DOHH2 (cell line): ENCODE measurements around the gene CAPG.

Experiments used
- H3F3A ChIP-seq: fragments of 200-600 bp; sonication (generic), shearing (Covaris generic); 2 replicates; pipeline ENCODE4 v1.6.0; 2016; ENCODE audit warnings: antibody characterized with exemption, mild to moderate bottlenecking; ENCODE audit not compliant: control insufficient read depth, insufficient read depth
- H3K27ac ChIP-seq: fragments of 200-600 bp; sonication (generic); 2 replicates; pipeline ENCODE4 v1.5.1; 2014; ENCODE audit warnings: low read depth, mild to moderate bottlenecking, low read length, moderate library complexity
- H3K27me3 ChIP-seq: fragments of 200-600 bp; sonication (generic); 2 replicates; pipeline ENCODE4 v1.6.1; 2014; ENCODE audit warnings: mild to moderate bottlenecking, low read length, mixed read lengths; ENCODE audit not compliant: control insufficient read depth
- H3K36me3 ChIP-seq: fragments of 200-600 bp; sonication (generic); 2 replicates; pipeline ENCODE4 v1.6.1; 2014; ENCODE audit warnings: mild to moderate bottlenecking, low read length, moderate library complexity, mixed read lengths; ENCODE audit not compliant: control insufficient read depth
- H3K4me1 ChIP-seq: fragments of 200-600 bp; sonication (generic); 2 replicates; pipeline ENCODE4 v1.6.1; 2014; ENCODE audit warnings: mild to moderate bottlenecking, low read length, mixed read lengths; ENCODE audit not compliant: control insufficient read depth
- H3K4me2 ChIP-seq: fragments of 200-600 bp; sonication (generic); 2 replicates; pipeline ENCODE4 v1.6.0; 2014; ENCODE audit warnings: mild to moderate bottlenecking, low read length, moderate library complexity
- H3K4me3 ChIP-seq: fragments of 200-600 bp; sonication (generic); 2 replicates; pipeline ENCODE4 v1.5.1; 2014; ENCODE audit warnings: mild to moderate bottlenecking, low read length, mixed read lengths
- H3K79me2 ChIP-seq: fragments of 200-600 bp; sonication (generic); 2 replicates; pipeline ENCODE4 v1.6.1; 2014; ENCODE audit warnings: mild to moderate bottlenecking, low read length, mixed read lengths; ENCODE audit not compliant: control insufficient read depth
- H3K9me2 ChIP-seq: fragments of 200-600 bp; sonication (generic); replicated peaks from 2 replicates; pipeline ENCODE4 v1.6.1; 2014; ENCODE audit warnings: mild to moderate bottlenecking, low read length, mixed read lengths; ENCODE audit not compliant: control insufficient read depth
- H3K9me3 ChIP-seq: fragments of 200-600 bp; sonication (generic); 2 replicates; pipeline ENCODE4 v1.6.1; 2014; ENCODE audit warnings: antibody characterized with exemption, low read length, mixed read lengths; ENCODE audit not compliant: control insufficient read depth, insufficient read depth
- H4K20me1 ChIP-seq: fragments of 200-600 bp; sonication (generic); 2 replicates; pipeline ENCODE4 v1.6.0; 2014; ENCODE audit warnings: low read depth, mild to moderate bottlenecking, antibody characterized with exemption, low read length, moderate library complexity; ENCODE audit not compliant: control insufficient read depth, insufficient read depth
- CTCF ChIP-seq: fragments of 200-600 bp; sonication (generic); IDR thresholded peaks from one replicate; pipeline ENCODE4 v1.5.1; 2014; ENCODE audit warnings: antibody characterized with exemption, mild to moderate bottlenecking, low read depth, low read length; ENCODE audit not compliant: poor library complexity, severe bottlenecking
- EZH2phosphoT487 ChIP-seq: fragments of 200-600 bp; sonication (generic); IDR thresholded peaks from 2 replicates; pipeline ENCODE4 v1.6.1; 2017; ENCODE audit warnings: borderline replicate concordance, mild to moderate bottlenecking, antibody characterized with exemption, low read length, moderate library complexity, mixed read lengths

The CAPG gene

DNA sequence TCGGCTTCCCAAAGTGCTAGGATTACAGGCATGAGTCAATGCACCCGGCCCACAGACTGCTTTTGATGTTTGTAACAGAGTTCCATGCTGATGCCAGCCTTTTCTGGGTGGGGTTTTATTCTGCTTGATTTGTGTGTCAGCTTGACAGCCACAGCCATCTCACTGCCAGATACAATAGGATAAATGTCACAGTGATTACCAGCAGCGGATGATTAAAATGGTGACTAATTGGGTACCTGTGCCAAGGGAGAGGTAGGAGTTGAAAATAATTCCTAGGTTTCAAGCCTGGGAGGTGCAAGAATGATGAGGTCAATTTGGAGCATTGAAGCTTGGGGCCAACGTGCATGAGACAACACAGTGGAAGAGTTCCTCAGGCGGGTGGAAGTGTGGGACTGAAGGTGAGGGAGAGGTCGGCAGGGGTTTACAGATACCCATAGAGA, 47.7 kb upstream of the CAPG start:
- TF ChIP-seq CTCF (no peak), EZH2phosphoT487 (no peak)
- Histone ChIP-seq H3K4me3 (no peak overlapping the region), H3F3A (no peaks in the 10 kb centered on the region), H3K4me2 (no peak overlapping the region), H3K27ac (no peak overlapping the region), H3K27me3 (peaks cover 8% of the 10 kb centered on the region; the same call in 1 of the 2 replicates), H3K36me3 (no peaks in the 10 kb centered on the region), H3K79me2 (no peaks in the 10 kb centered on the region), H3K9me3 (no peaks in the 10 kb centered on the region), H4K20me1 (no peaks in the 10 kb centered on the region), H3K4me1 (no peaks in the 10 kb centered on the region), H3K9me2 (no peaks in the 10 kb centered on the region)

- H3K27ac ChIP-seq, result no peak overlapping the region
- H3K4me3 ChIP-seq, result no peak overlapping the region
- no peak for TF ChIP-seq EZH2phosphoT487
- TF ChIP-seq CTCF, result no peak
- no peaks in the 10 kb centered on the region for H3K9me3 ChIP-seq
- H3K4me2 ChIP-seq, result no peak overlapping the region
- H3K4me1 ChIP-seq, result no peaks in the 10 kb centered on the region
- H4K20me1 ChIP-seq, result no peaks in the 10 kb centered on the region
- no peaks in the 10 kb centered on the region for H3F3A ChIP-seq
- H3K27me3 ChIP-seq, result peaks cover 8% of the 10 kb centered on the region; the same call in 1 of the 2 replicates
- no peaks in the 10 kb centered on the region for H3K9me2 ChIP-seq
- no peaks in the 10 kb centered on the region for H3K36me3 ChIP-seq
- H3K79me2 ChIP-seq, result no peaks in the 10 kb centered on the region
Measured at GRCh38 chr2:85457043-85457442, 46.9 kb upstream of the CAPG start.

DNA sequence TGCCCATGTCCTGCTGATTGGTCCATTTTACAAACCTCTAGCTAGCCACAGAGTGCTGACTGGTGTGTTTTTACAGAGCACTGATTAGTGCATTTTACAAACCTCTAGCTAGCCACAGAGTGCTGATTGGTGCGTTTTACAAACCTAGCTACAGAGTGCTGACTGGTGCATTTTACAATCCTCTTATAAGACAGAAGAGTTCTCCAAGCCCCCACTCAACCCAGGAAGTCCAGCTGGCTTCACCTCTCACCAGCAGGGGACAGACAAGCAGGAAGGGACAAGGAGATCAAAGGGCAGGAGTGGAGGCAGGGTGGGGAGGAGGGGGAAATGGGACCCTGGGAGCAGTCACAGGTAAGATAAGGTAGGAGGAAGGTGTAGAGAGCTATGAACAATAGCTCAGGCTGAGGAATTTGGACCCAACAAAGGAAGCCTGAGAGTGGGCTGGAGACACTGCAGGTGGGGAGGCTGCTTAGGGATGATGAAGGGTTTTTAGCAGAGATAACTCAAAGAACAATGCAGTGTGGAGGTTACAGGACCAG, 45.5 kb upstream of the CAPG start:
- no peaks in the 10 kb centered on the region for H3K4me1 ChIP-seq
- H3F3A ChIP-seq, result no peaks in the 10 kb centered on the region
- peaks cover 8% of the 10 kb centered on the region; the same call in 1 of the 2 replicates for H3K27me3 ChIP-seq
- no peaks in the 10 kb centered on the region for H3K79me2 ChIP-seq
- no peaks in the 10 kb centered on the region for H4K20me1 ChIP-seq
- H3K36me3 ChIP-seq, result no peaks in the 10 kb centered on the region
- no peaks in the 10 kb centered on the region for H3K9me2 ChIP-seq
- H3K4me2 ChIP-seq, result no peak overlapping the region
- no peaks in the 10 kb centered on the region for H3K9me3 ChIP-seq
- no peak overlapping the region for H3K4me3 ChIP-seq
- TF ChIP-seq EZH2phosphoT487 (no peak), CTCF (no peak)
- no peak overlapping the region for H3K27ac ChIP-seq

DNA sequence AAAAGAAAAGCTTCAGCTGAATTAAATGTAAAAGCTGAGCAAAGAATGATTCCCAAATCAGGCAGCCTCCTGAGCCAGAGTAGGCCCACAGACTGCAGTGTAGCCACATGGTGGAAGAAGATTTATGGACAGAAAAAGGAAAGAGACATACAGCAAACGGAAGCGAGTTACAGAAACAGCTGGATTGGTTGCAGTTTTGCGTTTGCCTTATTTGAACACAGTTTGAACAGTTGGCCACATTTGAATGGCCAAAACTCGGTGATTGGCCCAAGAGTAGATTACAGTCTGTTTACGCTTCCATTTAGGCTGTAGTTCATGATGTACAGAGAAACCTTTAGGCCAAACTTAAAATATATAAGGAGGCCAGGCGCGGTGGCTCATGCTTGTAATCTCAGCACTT, 43.4 kb upstream of the CAPG start:
- Histone ChIP-seq H3F3A (no peaks in the 10 kb centered on the region), H3K36me3 (no peaks in the 10 kb centered on the region), H3K27ac (no peak overlapping the region), H3K9me2 (no peaks in the 10 kb centered on the region), H3K9me3 (no peaks in the 10 kb centered on the region), H3K4me2 (no peak overlapping the region), H3K4me1 (no peaks in the 10 kb centered on the region), H4K20me1 (no peaks in the 10 kb centered on the region), H3K27me3 (peaks cover 5% of the 10 kb centered on the region; the same call in 1 of the 2 replicates), H3K4me3 (no peak overlapping the region), H3K79me2 (no peaks in the 10 kb centered on the region)
- TF ChIP-seq EZH2phosphoT487, result no peak
- no peak for TF ChIP-seq CTCF
